ENCODE data around the gene ABCB6. TPM values are rescaled to one million over a fixed set of nuclear protein-coding genes. Genes with fewer than 3 reads are reported as not detected.
A peak's percentile ranks its signal among the peaks of the same experiment; 100 is the strongest.

ABCB6 gene
- total and polyA plus RNA-seq, 2 of the 8 experiments (the other 6 are each of a cell fraction or from before 2014, with no cell fraction given) = 44.9 to 50.6 TPM

- peaks cover 17% of the 10 kb centered on the region for H3K23me2 ChIP-seq (ENCODE audit: low read depth, low read length)
- 0 out of 2 replicates have a peak overlapping the region, but pooled peaks have one; percentile 35 for H2BK12ac ChIP-seq (ENCODE audit: low read depth, low read length)
- H3K27ac ChIP-seq (ENCODE audit: low read depth, low read length) = no peak overlapping the region
- H3K9ac ChIP-seq (replicated peaks in 1 of 4; ENCODE audit: extremely low read depth in 1 of 4, low read depth in 3 of 4, low read length in 3 of 4) = no peak overlapping the region
- H3K4me3 ChIP-seq (ENCODE audit: extremely low read depth in 1 of 4, insufficient read depth in 2 of 4, low read depth in 3 of 4, low read length in 4 of 4) = peak overlapping the region in 1 of 4 experiments; percentile 64; a peak in 2 of 8 replicates
- H3K27me3 ChIP-seq (replicated peaks in 1 of 4; ENCODE audit: control insufficient read depth in 3 of 4, extremely low read depth in 1 of 4, insufficient read depth in 3 of 4, low read length in 3 of 4) = peaks cover 16 to 43% (median 35%) of the 10 kb centered on the region in 4 experiments
- peak overlapping the region; percentile 85 to 92 for H3K4me2 ChIP-seq (ENCODE audit: insufficient read depth in 1 of 2, low read depth in 2 of 2, low read length in 2 of 2)
- peaks cover 0 to 2% of the 10 kb centered on the region in 2 experiments for H4K20me1 ChIP-seq (replicated peaks in 1 of 2; ENCODE audit: control insufficient read depth in 1 of 2, insufficient read depth in 2 of 2, low read length in 2 of 2)
- H2BK20ac ChIP-seq (ENCODE audit: low read length) = no peak overlapping the region
- TF ChIP-seq TEAD4 (IDR thresholded peaks at IDR 0.05; ENCODE audit: low read depth, low read length) (no peak), CREB1 (IDR thresholded peaks at IDR 0.05) (no peak), SP2 (IDR thresholded peaks at IDR 0.05; ENCODE audit: low read length) (no peak), CEBPB (IDR thresholded peaks at IDR 0.05; ENCODE audit: low read depth, low read length) (no peak), SP4 (IDR thresholded peaks at IDR 0.05; ENCODE audit: low read length) (no peak), RAD21 (IDR thresholded peaks at IDR 0.05 in 1 of 2, conservative IDR thresholded peaks at IDR 0.05 in 1 of 2; ENCODE audit: low read depth in 2 of 2, low read length in 2 of 2) (no peak), BCL11A (IDR thresholded peaks at IDR 0.05; ENCODE audit: low read depth in 2 of 2, low read length in 2 of 2) (no peak), CBX5 (IDR thresholded peaks at IDR 0.05; ENCODE audit: low read depth, low read length) (no peak), SAP30 (IDR thresholded peaks at IDR 0.05; ENCODE audit: insufficient read depth, insufficient replicate concordance, low read length) (no peak), POLR2A (IDR thresholded peaks at IDR 0.05; ENCODE audit: control extremely low read depth in 1 of 2, low read depth in 2 of 2, low read length in 2 of 2) (no peak), TBP (IDR thresholded peaks at IDR 0.05; ENCODE audit: low read depth, low read length) (no peak), NRF1 (IDR thresholded peaks at IDR 0.05; ENCODE audit: low read depth, low read length) (no peak)
- TF ChIP-seq, protein P1, sequence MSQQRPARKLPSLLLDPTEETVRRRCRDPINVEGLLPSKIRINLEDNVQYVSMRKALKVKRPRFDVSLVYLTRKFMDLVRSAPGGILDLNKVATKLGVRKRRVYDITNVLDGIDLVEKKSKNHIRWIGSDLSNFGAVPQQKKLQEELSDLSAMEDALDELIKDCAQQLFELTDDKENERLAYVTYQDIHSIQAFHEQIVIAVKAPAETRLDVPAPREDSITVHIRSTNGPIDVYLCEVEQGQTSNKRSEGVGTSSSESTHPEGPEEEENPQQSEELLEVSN (IDR thresholded peaks at IDR 0.05) = no peak
- TF ChIP-seq, protein P2, sequence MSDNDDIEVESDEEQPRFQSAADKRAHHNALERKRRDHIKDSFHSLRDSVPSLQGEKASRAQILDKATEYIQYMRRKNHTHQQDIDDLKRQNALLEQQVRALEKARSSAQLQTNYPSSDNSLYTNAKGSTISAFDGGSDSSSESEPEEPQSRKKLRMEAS (IDR thresholded peaks at IDR 0.05) = no peak
- H3K4me1 ChIP-seq (replicated peaks in 1 of 4; ENCODE audit: control insufficient read depth in 3 of 4, insufficient read depth in 4 of 4, low read length in 3 of 4) = peaks cover 5 to 14% (median 9%) of the 10 kb centered on the region in 4 experiments
- no peak overlapping the region for H2BK5ac ChIP-seq (ENCODE audit: low read depth, low read length)
- ChIA-PET CTCF (ENCODE audit: partially characterized antibody) (interaction anchor here (0.7 to 6.6 kb wide), 14 partner anchors 9 to 115 kb away, joined by 3 to 118 read pairs (median 3); partner anchors contain the start of genes DNAJB2 and ZFAND2B), POLR2A (ENCODE audit: partially characterized antibody) (interaction anchor here (0.6 to 14.9 kb wide), 15 partner anchors 10 to 132 kb away, joined by 3 to 190 read pairs (median 7); partner anchors contain the start of genes ABCB6, ANKZF1, ATG9A and CNPPD1)
- H3K56ac ChIP-seq (replicated peaks; ENCODE audit: insufficient read length, low read depth, low read length) = no peak overlapping the region
- H3K14ac ChIP-seq (ENCODE audit: insufficient read length) = no peak overlapping the region
- H4K91ac ChIP-seq (replicated peaks; ENCODE audit: insufficient read length, low read length) = no peak overlapping the region
- no peak for FAIRE-seq
- no peak overlapping the region for H4K5ac ChIP-seq (ENCODE audit: insufficient read length, low read depth, low read length)
- no peak overlapping the region for H3K4ac ChIP-seq (replicated peaks; ENCODE audit: insufficient read length, low read depth, low read length)
- H3K79me1 ChIP-seq (ENCODE audit: low read depth, low read length) = peaks cover 2% of the 10 kb centered on the region; the same call in 1 of the 2 replicates
- H3K18ac ChIP-seq (ENCODE audit: extremely low read depth, low read length) = no peak overlapping the region
- peak overlapping the region; percentile 23; the same call in 1 of the 2 replicates for H2BK15ac ChIP-seq (ENCODE audit: low read length)
- no peaks in the 10 kb centered on the region for H3K9me3 ChIP-seq (ENCODE audit: insufficient read depth in 2 of 2, low read depth in 1 of 2, low read length in 1 of 2)
- DNase-seq (ENCODE audit: low read depth in 1 of 2, low spot score in 2 of 2) = no peak
- H3K36me3 ChIP-seq (ENCODE audit: control insufficient read depth in 2 of 4, insufficient read depth in 4 of 4, low read length in 3 of 4) = peaks cover 0 to 9% (median 5%) of the 10 kb centered on the region in 4 experiments; a peak in 4 of 8 replicates
- no peak overlapping the region for H2AFZ ChIP-seq (ENCODE audit: low read length)
- no peak overlapping the region for H3K23ac ChIP-seq (ENCODE audit: insufficient read length)
- no peak overlapping the region; the same call in 1 of the 2 replicates for H2AK5ac ChIP-seq (ENCODE audit: low read depth, low read length)
- no peak overlapping the region for H2BK120ac ChIP-seq (replicated peaks; ENCODE audit: low read depth, low read length)
- no peaks in the 10 kb centered on the region for H3K79me2 ChIP-seq (ENCODE audit: control insufficient read depth in 1 of 2, insufficient read depth in 2 of 2, low read length in 2 of 2)
- 71% methylated on average over 5 of the region's 5 CpGs; no CpG with 5 or more reads in 1 of the 2 experiments for WGBS, 2 experiments (ENCODE audit: extremely low coverage in 1 of 2, insufficient coverage in 1 of 2, insufficient read length in 1 of 2, insufficient replicate concordance in 2 of 2, low coverage in 1 of 2, low lambda C conversion rate in 2 of 2, missing lambda C conversion rate in 1 of 2)
- no peak overlapping the region for H4K8ac ChIP-seq (ENCODE audit: extremely low read depth, insufficient read depth, low read length)
These were observed 33.3 kb upstream of the ABCB6 start for GRCh38 chr2:219252084-219252483.

Measured in H1 (cell line).